HepG2 (cell line): ENCODE results near the gene ZSWIM5. TPM values are rescaled to one million over a fixed set of nuclear protein-coding genes. Genes with fewer than 3 reads are reported as not detected.

Source experiments
- CAMTA2 ChIP-seq: sonication (generic); formaldehyde crosslinking; IDR thresholded peaks from 2 replicates; pipeline ENCODE4 v1.4.0; 2020; ENCODE audit warnings: mild to moderate bottlenecking, missing genetic modification reagents, borderline replicate concordance
- CEBPG ChIP-seq: IDR thresholded peaks from 2 replicates; pipeline ENCODE4 v1.6.1; 2016
- CREM ChIP-seq, 2 experiments: sonication (generic) in 1 of 2; formaldehyde crosslinking in 1 of 2; IDR thresholded peaks; 2 replicates each; pipeline versions ENCODE4 v1.4.0 to v1.6.1; 2016 to 2020; ENCODE audit warnings: antibody characterized with exemption in 1 of 2, mild to moderate bottlenecking in 1 of 2, missing genetic modification reagents in 1 of 2
- DNMT3B ChIP-seq: conservative IDR thresholded peaks from 2 replicates; pipeline ENCODE4 v1.6.1; 2016; ENCODE audit warnings: missing biosample characterization, control low read depth
- EP300 ChIP-seq, 3 experiments: sonication (generic) in 1 of 3; formaldehyde crosslinking in 1 of 3; IDR thresholded peaks; 2 replicates each; pipeline versions ENCODE4 v1.5.1 to v1.6.1; 2011 to 2020; ENCODE audit warnings: low read depth in 2 of 3, low read length in 2 of 3, borderline replicate concordance in 1 of 3, improper control_type of control experiment in 1 of 3, mild to moderate bottlenecking in 1 of 3, missing genetic modification reagents in 1 of 3, moderate library complexity in 1 of 3
- FOSL2 ChIP-seq: sonication (generic); formaldehyde crosslinking; IDR thresholded peaks from 2 replicates; pipeline ENCODE4 v1.4.0; 2020; ENCODE audit warnings: missing genetic modification reagents
- HMG20A ChIP-seq: IDR thresholded peaks from 2 replicates; pipeline ENCODE4 v1.6.1; 2016; ENCODE audit warnings: borderline replicate concordance
- KAT8 ChIP-seq: IDR thresholded peaks from 2 replicates; pipeline ENCODE4 v1.6.1; 2016; ENCODE audit warnings: missing genetic modification reagents, missing compliant biosample characterization
- MAFK ChIP-seq, 2 experiments: IDR thresholded peaks in 1 of 2; conservative IDR thresholded peaks in 1 of 2; 2 replicates each; pipeline ENCODE4 v1.6.1; 2011; ENCODE audit warnings: improper control_type of control experiment in 2 of 2, low read length in 2 of 2
- MED1 ChIP-seq: sonication (generic); formaldehyde crosslinking; IDR thresholded peaks from 2 replicates; pipeline ENCODE4 v1.4.0; 2020; ENCODE audit warnings: missing genetic modification reagents
- NFATC3 ChIP-seq: sonication (generic); formaldehyde crosslinking; IDR thresholded peaks from 2 replicates; pipeline ENCODE4 v1.5.1; 2020; ENCODE audit warnings: mild to moderate bottlenecking, missing genetic modification reagents
- PLRG1 ChIP-seq: fragments of 450-650 bp; conservative IDR thresholded peaks from 2 replicates; pipeline ENCODE4 v1.6.1; 2016
- RARA ChIP-seq: IDR thresholded peaks from 2 replicates; pipeline ENCODE4 v1.6.1; 2016; ENCODE audit warnings: missing genetic modification reagents, missing compliant biosample characterization
- SAP130 ChIP-seq: IDR thresholded peaks from 2 replicates; pipeline ENCODE4 v1.6.1; 2016; ENCODE audit warnings: low read depth
- TBX2 ChIP-seq: sonication (generic); formaldehyde crosslinking; IDR thresholded peaks from 2 replicates; pipeline ENCODE4 v1.5.0; 2020; ENCODE audit warnings: missing genetic modification reagents, mild to moderate bottlenecking, borderline replicate concordance
- TEAD3 ChIP-seq: optimal IDR thresholded peaks from 2 replicates; pipeline ENCODE3; 2016; ENCODE audit warnings: borderline replicate concordance
- ZGPAT ChIP-seq: IDR thresholded peaks from 2 replicates; pipeline ENCODE4 v1.6.1; 2016; ENCODE audit warnings: mild to moderate bottlenecking
- ZNF749 ChIP-seq: sonication (generic); formaldehyde crosslinking; IDR thresholded peaks from 2 replicates; pipeline ENCODE4 v1.8.0; 2022; ENCODE audit warnings: mild to moderate bottlenecking, missing genetic modification reagents, moderate library complexity, borderline replicate concordance
- ZNF776 ChIP-seq: sonication (generic); formaldehyde crosslinking; IDR thresholded peaks from 2 replicates; pipeline ENCODE4 v1.4.0; 2020; ENCODE audit warnings: mild to moderate bottlenecking, missing genetic modification reagents
- ZNF878 ChIP-seq: sonication (generic); formaldehyde crosslinking; IDR thresholded peaks from 2 replicates; pipeline ENCODE4 v1.8.1; 2023; ENCODE audit warnings: mild to moderate bottlenecking, missing genetic modification reagents, moderate library complexity
- ZSCAN12 ChIP-seq: sonication (generic); formaldehyde crosslinking; IDR thresholded peaks from 2 replicates; pipeline ENCODE4 v1.9.0; 2021; ENCODE audit warnings: mild to moderate bottlenecking, missing genetic modification reagents
- polyA plus RNA-seq, 8 experiments: library from polyadenylated mRNA; depleted of rRNA in 3 of 8; stranded (reverse) in 7 of 8; unstranded in 1 of 8; fragments of >200 nt; fragmentation: Illumina TruSeq in 4 of 8; extraction: Trizol in 4 of 8; gene quantifications; 2 replicates each; pipeline versions ENCODE4 v1.2.1 to v1.2.3, GENCODE V29; 2011 to 2016; ENCODE audit warnings: low read depth in 4 of 8, missing spikeins in 1 of 8, mixed read lengths in 1 of 8; ENCODE audit not compliant: insufficient read depth in 1 of 8
- total RNA-seq, 5 experiments: library from RNA; depleted of rRNA; stranded (reverse); fragments of >200 nt; fragmentation: Illumina TruSeq; extraction: Trizol; gene quantifications; 2 replicates each; pipeline ENCODE4 v1.2.3, GENCODE V29; 2016; ENCODE audit warnings: low read depth in 1 of 5
- TF ChIP-seq, protein P1 (sequence below): sonication (generic); formaldehyde crosslinking; IDR thresholded peaks from 2 replicates; pipeline ENCODE4 v1.4.0; 2020; ENCODE audit warnings: missing genetic modification reagents
- TF ChIP-seq, protein P2 (sequence below): sonication (generic); formaldehyde crosslinking; IDR thresholded peaks from 2 replicates; pipeline ENCODE4 v1.4.0; 2020; ENCODE audit warnings: mild to moderate bottlenecking, low read depth, missing genetic modification reagents

The ZSWIM5 gene
- total and polyA plus RNA-seq, 2 of the 13 experiments (the other 11 are each of a cell fraction or from before 2014, with no cell fraction given), result 11.0 to 20.6 TPM

- TF ChIP-seq ZNF749 (CRISPR knock-in tag), result no peak
- no peak for TF ChIP-seq TBX2 (CRISPR knock-in tag)
- 0 out of 2 replicates have a peak, but pooled peaks have one; percentile 31 for TF ChIP-seq ZGPAT (CRISPR knock-in tag)
- TF ChIP-seq MAFK (conservative IDR thresholded peaks at IDR 0.05 in 1 of 2, IDR thresholded peaks at IDR 0.05 in 1 of 2; ENCODE audit: low read length in 2 of 2), result peak; percentile 93 to 95
- TF ChIP-seq ZNF878 (CRISPR knock-in tag), result peak; percentile 60; the same call in 1 of the 2 replicates
- peak in 1 of 2 experiments; percentile 73; a peak in 1 of 4 replicates for TF ChIP-seq EP300 (IDR thresholded peaks at IDR 0.05; ENCODE audit: low read depth in 2 of 2, low read length in 2 of 2)
- no peak for TF ChIP-seq EP300 (CRISPR knock-in tag; IDR thresholded peaks at IDR 0.05; ENCODE audit: borderline replicate concordance)
- TF ChIP-seq, protein P1, sequence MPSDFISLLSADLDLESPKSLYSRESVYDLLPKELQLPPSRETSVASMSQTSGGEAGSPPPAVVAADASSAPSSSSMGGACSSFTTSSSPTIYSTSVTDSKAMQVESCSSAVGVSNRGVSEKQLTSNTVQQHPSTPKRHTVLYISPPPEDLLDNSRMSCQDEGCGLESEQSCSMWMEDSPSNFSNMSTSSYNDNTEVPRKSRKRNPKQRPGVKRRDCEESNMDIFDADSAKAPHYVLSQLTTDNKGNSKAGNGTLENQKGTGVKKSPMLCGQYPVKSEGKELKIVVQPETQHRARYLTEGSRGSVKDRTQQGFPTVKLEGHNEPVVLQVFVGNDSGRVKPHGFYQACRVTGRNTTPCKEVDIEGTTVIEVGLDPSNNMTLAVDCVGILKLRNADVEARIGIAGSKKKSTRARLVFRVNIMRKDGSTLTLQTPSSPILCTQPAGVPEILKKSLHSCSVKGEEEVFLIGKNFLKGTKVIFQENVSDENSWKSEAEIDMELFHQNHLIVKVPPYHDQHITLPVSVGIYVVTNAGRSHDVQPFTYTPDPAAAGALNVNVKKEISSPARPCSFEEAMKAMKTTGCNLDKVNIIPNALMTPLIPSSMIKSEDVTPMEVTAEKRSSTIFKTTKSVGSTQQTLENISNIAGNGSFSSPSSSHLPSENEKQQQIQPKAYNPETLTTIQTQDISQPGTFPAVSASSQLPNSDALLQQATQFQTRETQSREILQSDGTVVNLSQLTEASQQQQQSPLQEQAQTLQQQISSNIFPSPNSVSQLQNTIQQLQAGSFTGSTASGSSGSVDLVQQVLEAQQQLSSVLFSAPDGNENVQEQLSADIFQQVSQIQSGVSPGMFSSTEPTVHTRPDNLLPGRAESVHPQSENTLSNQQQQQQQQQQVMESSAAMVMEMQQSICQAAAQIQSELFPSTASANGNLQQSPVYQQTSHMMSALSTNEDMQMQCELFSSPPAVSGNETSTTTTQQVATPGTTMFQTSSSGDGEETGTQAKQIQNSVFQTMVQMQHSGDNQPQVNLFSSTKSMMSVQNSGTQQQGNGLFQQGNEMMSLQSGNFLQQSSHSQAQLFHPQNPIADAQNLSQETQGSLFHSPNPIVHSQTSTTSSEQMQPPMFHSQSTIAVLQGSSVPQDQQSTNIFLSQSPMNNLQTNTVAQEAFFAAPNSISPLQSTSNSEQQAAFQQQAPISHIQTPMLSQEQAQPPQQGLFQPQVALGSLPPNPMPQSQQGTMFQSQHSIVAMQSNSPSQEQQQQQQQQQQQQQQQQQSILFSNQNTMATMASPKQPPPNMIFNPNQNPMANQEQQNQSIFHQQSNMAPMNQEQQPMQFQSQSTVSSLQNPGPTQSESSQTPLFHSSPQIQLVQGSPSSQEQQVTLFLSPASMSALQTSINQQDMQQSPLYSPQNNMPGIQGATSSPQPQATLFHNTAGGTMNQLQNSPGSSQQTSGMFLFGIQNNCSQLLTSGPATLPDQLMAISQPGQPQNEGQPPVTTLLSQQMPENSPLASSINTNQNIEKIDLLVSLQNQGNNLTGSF (CRISPR knock-in tag), result no peak
- peak; percentile 60 for TF ChIP-seq MED1
- TF ChIP-seq CREM (IDR thresholded peaks at IDR 0.05), result 0 out of 2 replicates have a peak, but pooled peaks have one; percentile 9
- no peak for TF ChIP-seq CREM (CRISPR knock-in tag; IDR thresholded peaks at IDR 0.05)
- peak; percentile 74 for TF ChIP-seq FOSL2 (CRISPR knock-in tag)
- TF ChIP-seq SAP130 (CRISPR knock-in tag), result peak; percentile 43
- no peak for TF ChIP-seq ZSCAN12 (CRISPR knock-in tag)
- TF ChIP-seq, protein P2, sequence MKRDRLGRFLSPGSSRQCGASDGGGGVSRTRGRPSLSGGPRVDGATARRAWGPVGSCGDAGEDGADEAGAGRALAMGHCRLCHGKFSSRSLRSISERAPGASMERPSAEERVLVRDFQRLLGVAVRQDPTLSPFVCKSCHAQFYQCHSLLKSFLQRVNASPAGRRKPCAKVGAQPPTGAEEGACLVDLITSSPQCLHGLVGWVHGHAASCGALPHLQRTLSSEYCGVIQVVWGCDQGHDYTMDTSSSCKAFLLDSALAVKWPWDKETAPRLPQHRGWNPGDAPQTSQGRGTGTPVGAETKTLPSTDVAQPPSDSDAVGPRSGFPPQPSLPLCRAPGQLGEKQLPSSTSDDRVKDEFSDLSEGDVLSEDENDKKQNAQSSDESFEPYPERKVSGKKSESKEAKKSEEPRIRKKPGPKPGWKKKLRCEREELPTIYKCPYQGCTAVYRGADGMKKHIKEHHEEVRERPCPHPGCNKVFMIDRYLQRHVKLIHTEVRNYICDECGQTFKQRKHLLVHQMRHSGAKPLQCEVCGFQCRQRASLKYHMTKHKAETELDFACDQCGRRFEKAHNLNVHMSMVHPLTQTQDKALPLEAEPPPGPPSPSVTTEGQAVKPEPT (CRISPR knock-in tag), result no peak
- TF ChIP-seq CAMTA2, result no peak
- no peak for TF ChIP-seq ZNF776 (CRISPR knock-in tag)
- no peak for TF ChIP-seq NFATC3
- TF ChIP-seq TEAD3 (CRISPR knock-in tag), result peak; percentile 18
- TF ChIP-seq RARA, result peak; percentile 47; the same call in 1 of the 2 replicates
- TF ChIP-seq PLRG1, result no peak
- peak; percentile 30; the same call in 1 of the 2 replicates for TF ChIP-seq HMG20A
- TF ChIP-seq DNMT3B (CRISPR knock-in tag), result 0 out of 2 replicates have a peak, but pooled peaks have one; percentile 30
- TF ChIP-seq KAT8, result 0 out of 2 replicates have a peak, but pooled peaks have one; percentile 19
- TF ChIP-seq CEBPG, result no peak
Measured at GRCh38 chr1:45246760-45247159, 40.4 kb upstream of the ZSWIM5 start (continued).
